22Rv1 (cell line): ENCODE data around the gene PDE9A.

ENCODE experiments used
- CTCF ChIP-seq: fragments of 450-650 bp; IDR thresholded peaks from 2 replicates; pipeline ENCODE4 v1.5.1; 2017; ENCODE audit warnings: mild to moderate bottlenecking
- ZFX ChIP-seq: fragments of 450-650 bp; IDR thresholded peaks from 2 replicates; pipeline ENCODE4 v1.6.1; 2017; ENCODE audit warnings: antibody characterized with exemption, borderline replicate concordance

- TF ChIP-seq CTCF (no peak), ZFX (no peak)
These were observed 27.2 kb upstream of the PDE9A start for GRCh38 chr21:42626171-42626570.
